Measurements from ENCODE around the gene ROR2. TPM values are rescaled to one million over a fixed set of nuclear protein-coding genes. Genes with fewer than 3 reads are reported as not detected.
"Not testable (repeated sequence)": the region's sequence is repeated elsewhere in the genome, so short reads cannot be mapped to it uniquely, and the experiment has no call there.

The ROR2 gene
- total RNA-seq, 2 experiments from 2014 or later: 0.08 to 0.14 TPM

- H3K4me3 Mint-ChIP-seq: no peak overlapping the region
- POLR2A ChIA-PET: no interaction called here
- H3K27me3 Mint-ChIP-seq: peaks cover 33% of the 10 kb centered on the region
- H3K36me3 Mint-ChIP-seq: no peaks in the 10 kb centered on the region
- H3K9me3 Mint-ChIP-seq: peaks cover 3% of the 10 kb centered on the region
- no peaks in the 10 kb centered on the region for H3K4me1 Mint-ChIP-seq
- no peak overlapping the region for H3K27ac Mint-ChIP-seq
- DNase-seq (no peak), ATAC-seq (ENCODE audit: low read depth) (no peak)
These were observed 430.3 kb downstream of the ROR2 start for GRCh38 chr9:91519520-91520277.

DNA sequence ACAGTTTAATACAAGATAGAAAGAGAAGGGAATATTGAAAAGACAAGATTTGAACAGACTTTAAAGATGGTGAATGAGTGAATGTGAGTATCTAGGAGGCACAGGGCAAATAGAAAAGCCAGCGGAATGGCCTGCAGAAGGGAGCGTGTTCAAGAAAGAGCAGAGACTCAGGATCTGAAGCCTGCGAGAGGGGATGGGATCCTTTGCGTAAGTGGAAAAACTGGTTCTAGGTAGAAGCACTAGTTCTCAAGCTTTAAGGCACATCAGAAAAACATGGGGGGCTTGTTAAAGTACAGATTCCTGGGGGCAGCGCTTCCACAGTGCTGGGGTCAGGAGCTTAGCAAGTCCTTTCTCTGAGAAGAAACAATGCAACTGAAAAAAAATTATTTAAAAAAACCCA, 431.6 kb downstream of the ROR2 start:
- Mint-ChIP-seq H3K4me3 (no peak overlapping the region), H3K27ac (no peak overlapping the region), H3K36me3 (no peaks in the 10 kb centered on the region), H3K9me3 (peaks cover 3% of the 10 kb centered on the region), H3K27me3 (peaks cover 37% of the 10 kb centered on the region), H3K4me1 (no peaks in the 10 kb centered on the region)
- no peak for DNase-seq
- POLR2A ChIA-PET: no interaction called here
- ATAC-seq (ENCODE audit: low read depth): no peak

DNA sequence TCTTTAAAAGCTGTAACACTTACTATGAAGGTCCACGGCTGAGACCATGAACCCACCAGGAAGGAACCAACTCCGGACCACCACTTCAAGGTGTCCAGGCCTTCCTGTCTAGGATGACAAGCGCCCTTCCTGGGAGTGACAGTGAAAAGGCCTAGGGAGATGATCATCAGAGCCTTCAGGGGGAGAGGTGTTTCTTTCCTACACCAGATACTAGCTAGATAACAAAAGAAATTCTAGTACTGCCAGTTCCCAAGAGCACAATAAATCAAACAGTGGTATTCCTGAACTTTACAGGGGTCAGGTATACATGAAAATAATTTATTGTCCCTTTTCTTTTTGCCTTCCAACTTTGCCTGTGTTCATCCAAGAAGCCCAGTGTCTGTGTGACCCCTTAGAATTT, 432.2 kb downstream of the ROR2 start:
- Mint-ChIP-seq H3K9me3 (peaks cover 3% of the 10 kb centered on the region), H3K36me3 (no peaks in the 10 kb centered on the region), H3K27ac (no peak overlapping the region), H3K4me1 (no peaks in the 10 kb centered on the region), H3K4me3 (no peak overlapping the region), H3K27me3 (peaks cover 34% of the 10 kb centered on the region)
- ATAC-seq (ENCODE audit: low read depth) (no peak), DNase-seq (no peak)
- POLR2A ChIA-PET: no interaction called here

DNA sequence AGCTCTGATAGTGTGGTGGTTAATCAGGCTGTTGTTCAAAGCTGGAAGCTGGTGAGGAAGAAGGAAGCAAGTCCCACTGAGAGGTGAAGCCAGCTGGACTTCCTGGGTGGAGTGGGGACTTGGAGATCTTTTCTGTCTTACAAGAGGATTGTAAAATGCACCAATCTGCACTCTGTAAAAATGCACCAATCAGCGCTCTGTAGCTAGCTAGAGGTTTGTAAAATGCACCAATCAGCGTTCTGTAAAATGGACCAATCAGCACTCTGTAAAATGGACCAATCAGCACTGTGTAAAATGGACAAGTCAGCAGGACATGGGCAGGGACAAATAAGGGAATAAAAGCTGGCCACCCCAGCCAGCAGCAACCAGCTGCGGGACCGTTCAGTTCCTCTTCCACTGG, 432.7 kb downstream of the ROR2 start:
- H3K27ac Mint-ChIP-seq; DNase-seq; H3K9me3 Mint-ChIP-seq; ATAC-seq (ENCODE audit: low read depth); H3K4me3 Mint-ChIP-seq; POLR2A ChIA-PET; H3K4me1 Mint-ChIP-seq; H3K36me3 Mint-ChIP-seq: not testable (repeated sequence)
- H3K27me3 Mint-ChIP-seq: peaks cover 30% of the 10 kb centered on the region

GRCh38 chr9:91516777-91517176, 433.3 kb downstream of the ROR2 start:
- Mint-ChIP-seq H3K4me1 (no peaks in the 10 kb centered on the region), H3K27me3 (peaks cover 25% of the 10 kb centered on the region), H3K4me3 (no peak overlapping the region), H3K36me3 (no peaks in the 10 kb centered on the region), H3K27ac (no peak overlapping the region), H3K9me3 (peaks cover 6% of the 10 kb centered on the region)
- POLR2A ChIA-PET: no interaction called here
- no peak for ATAC-seq (ENCODE audit: low read depth)
- DNase-seq: no peak

- H3K27ac Mint-ChIP-seq: no peak overlapping the region
- H3K4me1 Mint-ChIP-seq: no peaks in the 10 kb centered on the region
- no peak overlapping the region for H3K4me3 Mint-ChIP-seq
- POLR2A ChIA-PET: no interaction called here
- ATAC-seq (ENCODE audit: low read depth) (no peak), DNase-seq (no peak)
- peaks cover 23% of the 10 kb centered on the region for H3K27me3 Mint-ChIP-seq
- no peaks in the 10 kb centered on the region for H3K36me3 Mint-ChIP-seq
- peaks cover 7% of the 10 kb centered on the region for H3K9me3 Mint-ChIP-seq
These were observed 433.9 kb downstream of the ROR2 start for GRCh38 chr9:91516081-91516480.

DNA sequence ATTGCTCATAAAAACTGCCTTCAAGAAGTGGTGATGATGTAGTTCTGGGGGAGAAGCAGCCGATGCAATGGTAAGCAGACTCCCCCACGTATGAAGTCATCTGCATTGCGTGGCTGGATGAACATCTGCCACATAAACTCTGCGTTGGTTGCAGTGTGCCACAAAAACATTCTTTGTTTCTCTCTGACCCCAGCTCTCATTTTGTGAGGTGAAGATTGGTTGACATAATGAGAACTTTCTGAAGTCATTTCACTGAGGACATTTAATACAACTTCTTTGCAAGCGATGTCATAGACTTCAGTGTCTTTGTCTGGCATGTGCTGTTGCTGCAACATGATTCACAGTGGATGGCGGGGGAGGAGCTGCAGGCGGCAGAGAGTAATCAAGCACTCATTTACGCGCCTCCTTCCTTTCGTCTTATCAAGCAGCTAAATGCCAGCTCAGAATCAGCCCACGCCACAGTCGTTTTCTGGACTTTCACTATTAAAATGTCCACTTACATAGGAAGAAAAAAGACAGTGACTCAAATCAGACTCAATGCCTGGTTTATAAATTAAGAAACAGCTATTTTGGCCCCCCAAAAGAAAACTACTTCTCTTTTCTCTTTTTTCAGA, 434.8 kb downstream of the ROR2 start:
- Mint-ChIP-seq H3K4me3 (no peak overlapping the region), H3K27me3 (peaks cover 17% of the 10 kb centered on the region), H3K36me3 (no peaks in the 10 kb centered on the region), H3K9me3 (peaks cover 7% of the 10 kb centered on the region), H3K4me1 (no peaks in the 10 kb centered on the region), H3K27ac (no peak overlapping the region)
- POLR2A ChIA-PET: no interaction called here
- ATAC-seq (ENCODE audit: low read depth) (no peak), DNase-seq (no peak)

Small RNA genes within 50 kb of the gene (microRNA-seq; reads per million reads assigned to microRNA genes)
- gene MIR3910-1 (not detected), gene MIR3910-2 (not detected)

Other genes starting within 250 kb of the ROR2 start
- 10 to 100 TPM; 50.2 to 51.4 TPM for gene SPTLC1, start 165.2 kb upstream of the ROR2 start, total RNA-seq

Data from activated naive CD8-positive, alpha-beta T cell treated with anti-CD3 and anti-CD28 coated beads, Interleukin-2, amount 10 ng/mL, durations not matched to agents 7 days and 5 days (primary cell).